Measurements from ENCODE around the gene DHRS4L2.
"Not testable (repeated sequence)": the region's sequence is repeated elsewhere in the genome, so short reads cannot be mapped to it uniquely, and the experiment has no call there.

DNA sequence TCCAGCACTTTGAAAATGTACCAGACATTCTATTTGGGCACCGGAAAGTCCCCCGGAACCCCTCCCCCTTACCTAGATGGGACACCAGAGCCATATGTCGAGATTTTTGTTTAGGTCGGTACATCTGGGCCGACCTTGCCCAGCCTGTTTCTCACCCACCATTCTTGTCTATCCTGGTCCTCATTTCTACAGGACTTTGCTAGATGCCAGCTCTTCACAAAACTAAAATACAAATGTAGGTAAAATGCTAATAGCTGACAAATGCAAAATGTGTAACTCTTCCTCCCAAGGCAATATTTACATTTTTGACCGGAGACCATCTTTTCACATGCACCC lies 34.5 kb upstream of the DHRS4L2 start:
- TF ChIP-seq ZNF274 (IDR thresholded peaks at IDR 0.05; ENCODE audit: low read depth, low read length); YY1 (IDR thresholded peaks at IDR 0.05; ENCODE audit: insufficient read depth, insufficient read length): not testable (repeated sequence)
